Hepatocyte (in vitro differentiated cells): ENCODE measurements around the gene FLYWCH2.

Experiments
- EZH2 ChIP-seq: fragments of 200-600 bp; sonication (generic); IDR thresholded peaks from 2 replicates; pipeline ENCODE4 v1.6.1; 2016; ENCODE audit warnings: antibody characterized with exemption, mild to moderate bottlenecking, borderline replicate concordance
- EZH2phosphoT487 ChIP-seq: fragments of 200-600 bp; sonication (generic); IDR thresholded peaks from one replicate; pipeline ENCODE4 v1.6.1; 2018; ENCODE audit warnings: antibody characterized with exemption, mild to moderate bottlenecking, low read depth, moderate library complexity; ENCODE audit not compliant: unreplicated experiment, severe bottlenecking
- TF ChIP-seq, protein P1 (sequence below): fragments of 200-600 bp; sonication (generic); IDR thresholded peaks from 2 replicates; pipeline ENCODE4 v1.5.1; 2016; ENCODE audit warnings: antibody characterized with exemption, mild to moderate bottlenecking; ENCODE audit not compliant: poor library complexity

- TF ChIP-seq, protein P1, sequence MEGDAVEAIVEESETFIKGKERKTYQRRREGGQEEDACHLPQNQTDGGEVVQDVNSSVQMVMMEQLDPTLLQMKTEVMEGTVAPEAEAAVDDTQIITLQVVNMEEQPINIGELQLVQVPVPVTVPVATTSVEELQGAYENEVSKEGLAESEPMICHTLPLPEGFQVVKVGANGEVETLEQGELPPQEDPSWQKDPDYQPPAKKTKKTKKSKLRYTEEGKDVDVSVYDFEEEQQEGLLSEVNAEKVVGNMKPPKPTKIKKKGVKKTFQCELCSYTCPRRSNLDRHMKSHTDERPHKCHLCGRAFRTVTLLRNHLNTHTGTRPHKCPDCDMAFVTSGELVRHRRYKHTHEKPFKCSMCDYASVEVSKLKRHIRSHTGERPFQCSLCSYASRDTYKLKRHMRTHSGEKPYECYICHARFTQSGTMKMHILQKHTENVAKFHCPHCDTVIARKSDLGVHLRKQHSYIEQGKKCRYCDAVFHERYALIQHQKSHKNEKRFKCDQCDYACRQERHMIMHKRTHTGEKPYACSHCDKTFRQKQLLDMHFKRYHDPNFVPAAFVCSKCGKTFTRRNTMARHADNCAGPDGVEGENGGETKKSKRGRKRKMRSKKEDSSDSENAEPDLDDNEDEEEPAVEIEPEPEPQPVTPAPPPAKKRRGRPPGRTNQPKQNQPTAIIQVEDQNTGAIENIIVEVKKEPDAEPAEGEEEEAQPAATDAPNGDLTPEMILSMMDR, result no peak
- TF ChIP-seq EZH2 (no peak), EZH2phosphoT487 (no peak)
These were observed 49.2 kb upstream of the FLYWCH2 start for GRCh38 chr16:2833776-2834175.
